IPS-18a (cell line): ENCODE results near the gene ZFYVE28.
"Not testable (repeated sequence)": the region's sequence is repeated elsewhere in the genome, so short reads cannot be mapped to it uniquely, and the experiment has no call there.

Experiments
- H3K27ac ChIP-seq: one replicate; pipeline ENCODE4 v1.5.1; 2013; ENCODE audit warnings: low read length
- H3K27me3 ChIP-seq: one replicate; pipeline ENCODE4 v1.6.1; 2013; ENCODE audit warnings: mild to moderate bottlenecking, low read length; ENCODE audit not compliant: control insufficient read depth, insufficient read depth
- H3K36me3 ChIP-seq: one replicate; pipeline ENCODE4 v1.6.1; 2013; ENCODE audit warnings: low read depth, low read length; ENCODE audit not compliant: control insufficient read depth
- H3K4me1 ChIP-seq: one replicate; pipeline ENCODE4 v1.6.1; 2013; ENCODE audit warnings: low read depth, low read length; ENCODE audit not compliant: control insufficient read depth
- H3K4me3 ChIP-seq: one replicate; pipeline ENCODE4 v1.5.1; 2013; ENCODE audit warnings: low read length
- H3K9ac ChIP-seq: one replicate; pipeline ENCODE4 v1.6.1; 2013; ENCODE audit warnings: mild to moderate bottlenecking, low read length, moderate library complexity
- H3K9me3 ChIP-seq: one replicate; pipeline ENCODE4 v1.6.1; 2013; ENCODE audit warnings: low read depth, low read length; ENCODE audit not compliant: control insufficient read depth

The ZFYVE28 gene

GRCh38 chr4:2390146-2390545, 28.3 kb downstream of the ZFYVE28 start:
- no peak overlapping the region for H3K27ac ChIP-seq
- H3K4me3 ChIP-seq = no peak overlapping the region
- peaks cover 12% of the 10 kb centered on the region for H3K27me3 ChIP-seq
- no peaks in the 10 kb centered on the region for H3K36me3 ChIP-seq
- no peaks in the 10 kb centered on the region for H3K9me3 ChIP-seq
- peaks cover 38% of the 10 kb centered on the region for H3K4me1 ChIP-seq
- H3K9ac ChIP-seq = no peak overlapping the region

- no peaks in the 10 kb centered on the region for H3K36me3 ChIP-seq
- no peak overlapping the region for H3K4me3 ChIP-seq
- H3K27me3 ChIP-seq = peaks cover 12% of the 10 kb centered on the region
- no peak overlapping the region for H3K9ac ChIP-seq
- no peak overlapping the region for H3K27ac ChIP-seq
- no peaks in the 10 kb centered on the region for H3K9me3 ChIP-seq
- H3K4me1 ChIP-seq = peaks cover 38% of the 10 kb centered on the region
Measured at GRCh38 chr4:2389691-2390090, 28.8 kb downstream of the ZFYVE28 start.

DNA sequence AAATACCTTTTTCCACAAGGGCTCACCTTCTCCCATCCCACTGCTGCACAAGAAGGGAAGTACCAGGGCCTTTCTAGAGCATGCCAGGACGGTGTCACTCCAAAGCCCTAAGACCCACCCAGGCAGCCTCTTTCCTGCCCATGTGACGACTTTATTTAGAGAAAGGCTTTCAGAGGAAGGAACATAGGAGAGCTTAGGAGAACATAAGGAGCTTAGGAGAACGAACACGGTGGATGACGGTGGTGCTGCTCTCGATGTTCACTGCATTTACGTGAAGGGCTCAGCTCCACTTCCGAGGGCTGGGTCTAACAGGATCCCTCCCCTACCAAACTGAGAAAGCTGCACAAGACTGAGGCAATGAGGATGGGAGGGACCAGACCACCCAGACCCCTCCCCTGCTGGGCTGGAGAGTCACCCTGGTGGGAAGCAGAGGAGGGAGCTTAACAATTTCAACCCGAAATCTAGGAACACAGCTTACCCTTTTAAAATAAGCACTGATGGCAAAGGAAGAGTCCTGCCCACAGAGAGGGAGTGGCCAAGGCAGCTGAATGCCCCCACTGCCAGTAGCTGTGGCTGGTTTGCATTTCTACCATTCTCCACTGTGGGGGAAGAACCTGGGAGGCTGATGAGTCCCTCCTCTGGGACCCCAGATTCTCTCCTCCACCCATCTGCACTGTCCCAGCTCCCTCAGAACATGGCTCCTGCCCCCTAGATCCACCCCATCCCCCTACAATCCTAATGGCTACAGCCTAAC, 29.8 kb downstream of the ZFYVE28 start:
- Histone ChIP-seq H3K9me3 (no peaks in the 10 kb centered on the region), H3K36me3 (no peaks in the 10 kb centered on the region), H3K4me3 (no peak overlapping the region), H3K9ac (no peak overlapping the region), H3K27me3 (peaks cover 12% of the 10 kb centered on the region), H3K27ac (no peak overlapping the region), H3K4me1 (peaks cover 32% of the 10 kb centered on the region)

DNA sequence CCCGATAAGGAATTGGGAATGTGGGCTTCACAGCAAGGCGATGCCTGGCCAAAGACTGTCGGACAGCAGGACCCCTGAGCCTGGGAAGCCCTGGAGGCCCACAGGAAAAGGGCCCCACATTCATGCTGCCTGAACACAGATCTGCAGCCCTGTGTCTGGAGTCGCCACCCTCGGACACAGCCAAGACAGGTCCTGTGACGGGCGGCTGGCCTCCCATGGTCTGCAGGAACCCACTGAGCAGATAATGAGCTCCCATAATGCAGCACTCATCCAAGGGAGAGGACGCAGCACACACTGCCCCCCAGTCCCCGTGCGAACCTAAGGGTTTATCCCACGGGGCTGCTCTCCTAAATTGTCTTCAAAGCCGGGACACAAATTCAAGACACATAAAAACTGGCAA, 30.6 kb downstream of the ZFYVE28 start:
- Histone ChIP-seq H3K4me1 (peaks cover 25% of the 10 kb centered on the region), H3K4me3 (no peak overlapping the region), H3K27me3 (peaks cover 12% of the 10 kb centered on the region), H3K9ac (no peak overlapping the region), H3K36me3 (no peaks in the 10 kb centered on the region), H3K9me3 (no peaks in the 10 kb centered on the region), H3K27ac (no peak overlapping the region)

GRCh38 chr4:2387218-2387617, 31.2 kb downstream of the ZFYVE28 start:
- no peaks in the 10 kb centered on the region for H3K36me3 ChIP-seq
- peaks cover 23% of the 10 kb centered on the region for H3K4me1 ChIP-seq
- no peak overlapping the region for H3K27ac ChIP-seq
- H3K9ac ChIP-seq = no peak overlapping the region
- peaks cover 12% of the 10 kb centered on the region for H3K27me3 ChIP-seq
- H3K4me3 ChIP-seq = no peak overlapping the region
- no peaks in the 10 kb centered on the region for H3K9me3 ChIP-seq

DNA sequence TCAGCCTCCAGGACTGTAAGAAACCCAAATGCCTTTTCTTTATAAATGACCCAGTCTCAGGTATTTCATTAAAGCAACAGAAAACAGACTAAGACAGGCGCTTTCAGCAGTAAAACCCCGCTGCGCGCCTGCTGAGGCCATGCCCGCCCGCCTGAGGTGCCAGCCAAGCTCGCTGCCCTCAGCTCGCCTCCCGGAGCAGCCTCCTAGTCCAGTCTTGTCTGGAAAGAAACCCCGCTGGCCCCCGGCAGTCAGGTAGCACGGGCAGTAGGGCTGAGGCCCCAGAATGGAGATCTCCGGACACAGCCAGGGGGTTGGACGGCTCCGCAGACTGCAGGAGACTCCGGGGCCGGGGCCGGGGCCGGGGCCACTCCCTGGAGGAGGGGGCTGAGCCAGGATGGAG, 31.7 kb downstream of the ZFYVE28 start:
- Histone ChIP-seq H3K9ac (no peak overlapping the region), H3K27me3 (peaks cover 12% of the 10 kb centered on the region), H3K9me3 (no peaks in the 10 kb centered on the region), H3K27ac (no peak overlapping the region), H3K4me3 (no peak overlapping the region), H3K4me1 (peaks cover 23% of the 10 kb centered on the region), H3K36me3 (no peaks in the 10 kb centered on the region)

DNA sequence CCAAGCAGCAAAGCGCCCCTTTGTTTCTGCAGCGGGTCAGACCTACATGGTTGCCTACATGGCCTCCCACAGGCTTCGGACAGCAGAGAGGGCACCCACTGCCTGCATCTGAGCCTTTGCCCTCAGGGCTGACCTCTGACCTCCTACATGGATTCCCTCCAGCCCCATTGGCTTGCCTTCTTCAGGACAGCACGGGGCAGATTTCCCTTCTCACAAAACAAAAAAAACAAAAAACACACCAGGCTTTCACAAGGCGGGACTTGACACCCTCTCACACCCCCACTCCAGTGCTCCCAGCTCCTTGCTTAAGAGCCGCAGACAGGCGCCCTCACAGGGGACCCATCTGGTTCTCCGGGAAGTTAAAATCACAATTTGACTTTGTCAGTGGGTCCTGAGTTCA, 32.9 kb downstream of the ZFYVE28 start:
- Histone ChIP-seq H3K27me3 (peaks cover 6% of the 10 kb centered on the region), H3K4me3 (no peak overlapping the region), H3K9ac (no peak overlapping the region), H3K27ac (no peak overlapping the region), H3K36me3 (no peaks in the 10 kb centered on the region), H3K9me3 (no peaks in the 10 kb centered on the region), H3K4me1 (peaks cover 13% of the 10 kb centered on the region)

GRCh38 chr4:2384245-2384644, 34.2 kb downstream of the ZFYVE28 start:
- Histone ChIP-seq H3K4me1 (peaks cover 3% of the 10 kb centered on the region), H3K9me3 (no peaks in the 10 kb centered on the region), H3K27ac (no peak overlapping the region), H3K9ac (no peak overlapping the region), H3K27me3 (no peaks in the 10 kb centered on the region), H3K36me3 (no peaks in the 10 kb centered on the region), H3K4me3 (no peak overlapping the region)

GRCh38 chr4:2383760-2384159, 34.7 kb downstream of the ZFYVE28 start:
- no peaks in the 10 kb centered on the region for H3K9me3 ChIP-seq
- H3K27me3 ChIP-seq = no peaks in the 10 kb centered on the region
- no peak overlapping the region for H3K9ac ChIP-seq
- no peak overlapping the region for H3K4me3 ChIP-seq
- H3K36me3 ChIP-seq = no peaks in the 10 kb centered on the region
- H3K27ac ChIP-seq = no peak overlapping the region
- peaks cover 1% of the 10 kb centered on the region for H3K4me1 ChIP-seq

DNA sequence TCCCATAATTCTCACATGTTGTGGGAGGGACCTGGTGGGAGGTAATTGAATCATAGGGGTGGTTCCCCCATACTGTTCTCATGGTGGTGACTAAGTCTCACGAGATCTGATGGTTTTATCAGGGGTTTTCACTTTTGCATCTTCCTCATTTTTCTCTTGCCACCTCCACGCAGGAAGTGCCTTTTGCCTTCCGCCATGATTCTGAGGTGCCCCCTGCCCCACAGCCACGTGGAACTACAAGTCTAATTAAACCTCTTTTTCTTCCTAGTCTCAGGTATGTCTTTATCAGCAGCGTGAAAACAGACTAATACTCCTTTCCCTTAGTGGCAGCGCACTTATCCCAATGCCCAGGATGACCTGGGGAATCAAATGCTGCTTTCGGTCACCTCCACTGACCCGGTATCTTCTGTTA, 35.2 kb downstream of the ZFYVE28 start:
- H3K4me1 ChIP-seq, H3K27me3 ChIP-seq, H3K4me3 ChIP-seq, H3K9me3 ChIP-seq, H3K27ac ChIP-seq, H3K36me3 ChIP-seq, H3K9ac ChIP-seq: not testable (repeated sequence)

DNA sequence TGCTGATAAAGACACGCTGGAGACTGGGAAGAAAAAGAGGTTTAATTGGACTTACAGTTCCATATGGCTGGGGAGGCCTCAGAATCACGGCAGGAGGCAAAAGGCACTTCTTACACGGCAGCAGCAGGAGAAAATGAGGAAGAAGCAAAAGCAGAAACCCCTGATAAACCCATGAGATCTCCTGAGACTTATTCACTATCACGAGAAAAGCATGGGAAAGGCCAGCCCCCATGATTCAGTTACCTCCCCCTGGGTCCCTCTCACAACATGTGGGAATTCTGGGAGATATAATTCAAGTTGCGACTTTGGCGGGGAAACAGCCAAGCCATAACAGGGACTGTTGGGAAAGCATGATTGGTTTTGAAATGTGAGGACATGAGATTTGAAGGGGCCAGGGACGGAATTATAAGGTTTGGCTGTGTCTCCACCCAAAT, 35.7 kb downstream of the ZFYVE28 start:
- not testable (repeated sequence) for H3K4me3 ChIP-seq, H3K27me3 ChIP-seq, H3K9me3 ChIP-seq, H3K9ac ChIP-seq, H3K27ac ChIP-seq, H3K36me3 ChIP-seq, H3K4me1 ChIP-seq

- not testable (repeated sequence) for H3K27ac ChIP-seq, H3K4me3 ChIP-seq, H3K9ac ChIP-seq, H3K9me3 ChIP-seq, H3K4me1 ChIP-seq, H3K36me3 ChIP-seq, H3K27me3 ChIP-seq
Measured at GRCh38 chr4:2380589-2380988, 37.9 kb downstream of the ZFYVE28 start.
